Central memory CD8-positive, alpha-beta T cell (primary cell): ENCODE data around the gene STAT5B.
"Not testable (repeated sequence)": the region's sequence is repeated elsewhere in the genome, so short reads cannot be mapped to it uniquely, and the experiment has no call there.

Experiments
- ATAC-seq: fragments of 150-1000 bp; cut with Tn5 transposase; replicated peaks from 2 replicates; pipeline ENCODE4 v1.10.0; 2022; ENCODE audit warnings: mild to moderate bottlenecking, moderate FRiP score, moderate number of reproducible peaks; ENCODE audit not compliant: poor library complexity, severe bottlenecking; ENCODE audit errors: extremely low read depth
- DNase-seq, 2 donors: peaks; one replicate each; pipeline ENCODE4 v3.0.0; 2021; ENCODE audit warnings: low spot score in 2 of 2
- H3K27ac Mint-ChIP-seq: one replicate; pipeline ENCODE4 v1.8.0; 2022; ENCODE audit warnings: low read depth, mild to moderate bottlenecking, moderate library complexity, mixed read lengths
- H3K27me3 Mint-ChIP-seq: one replicate; pipeline ENCODE4 v1.8.0; 2022; ENCODE audit warnings: mixed read lengths
- H3K36me3 Mint-ChIP-seq: one replicate; pipeline ENCODE4 v1.8.0; 2022; ENCODE audit warnings: mild to moderate bottlenecking, moderate library complexity, mixed read lengths; ENCODE audit not compliant: insufficient read depth
- H3K4me1 Mint-ChIP-seq: one replicate; pipeline ENCODE4 v1.8.0; 2022; ENCODE audit warnings: mixed read lengths
- H3K4me3 Mint-ChIP-seq: one replicate; pipeline ENCODE4 v1.8.0; 2022; ENCODE audit warnings: mild to moderate bottlenecking, moderate library complexity, mixed read lengths
- H3K9me3 Mint-ChIP-seq: one replicate; pipeline ENCODE4 v1.8.0; 2022; ENCODE audit warnings: mixed read lengths

Gene STAT5B

GRCh38 chr17:42276359-42276608, at the start of gene STAT5B:
Gene STAT5B, minus strand, starts transcription at chr17:42276391. Its CDS starts 44,264 bp downstream, at chr17:42232127.
- Mint-ChIP-seq H3K36me3 (peaks cover 43% of the 10 kb centered on the region), H3K27ac (peak within 1 kb of the TSS; percentile 98), H3K4me3 (peak within 1 kb of the TSS; percentile 89), H3K9me3 (no peaks in the 10 kb centered on the region), H3K27me3 (no peaks in the 10 kb centered on the region), H3K4me1 (peaks cover 49% of the 10 kb centered on the region)
- peak; percentile 48 for ATAC-seq
- peak; percentile 47 to 57 for DNase-seq

GRCh38 chr17:42325026-42325425, 48.8 kb upstream of the STAT5B start:
- Mint-ChIP-seq H3K9me3 (no peaks in the 10 kb centered on the region), H3K4me3 (no peak overlapping the region), H3K4me1 (peaks cover 17% of the 10 kb centered on the region), H3K36me3 (peaks cover 60% of the 10 kb centered on the region), H3K27me3 (no peaks in the 10 kb centered on the region), H3K27ac (no peak overlapping the region)
- DNase-seq = no peak
- ATAC-seq = no peak

- ATAC-seq (no peak), DNase-seq (no peak)
- Mint-ChIP-seq H3K9me3 (no peaks in the 10 kb centered on the region), H3K4me3 (no peak overlapping the region), H3K27ac (no peak overlapping the region), H3K36me3 (peaks cover 57% of the 10 kb centered on the region), H3K4me1 (peaks cover 23% of the 10 kb centered on the region), H3K27me3 (no peaks in the 10 kb centered on the region)
Observed at GRCh38 chr17:42323268-42323773, 47.1 kb upstream of the STAT5B start.

GRCh38 chr17:42322382-42323267, 46.4 kb upstream of the STAT5B start:
- DNase-seq = peak; percentile 91 to 96
- ATAC-seq = peak; percentile 98
- peaks cover 60% of the 10 kb centered on the region for H3K36me3 Mint-ChIP-seq
- H3K4me1 Mint-ChIP-seq = peaks cover 23% of the 10 kb centered on the region
- no peak overlapping the region for H3K4me3 Mint-ChIP-seq
- H3K27me3 Mint-ChIP-seq = no peaks in the 10 kb centered on the region
- peak overlapping the region; percentile 38 for H3K27ac Mint-ChIP-seq
- H3K9me3 Mint-ChIP-seq = no peaks in the 10 kb centered on the region

GRCh38 chr17:42321555-42321954, 45.4 kb upstream of the STAT5B start:
- peaks cover 61% of the 10 kb centered on the region for H3K36me3 Mint-ChIP-seq
- H3K27ac Mint-ChIP-seq = peak overlapping the region; percentile 38
- DNase-seq (no peak), ATAC-seq (no peak)
- no peak overlapping the region for H3K4me3 Mint-ChIP-seq
- no peaks in the 10 kb centered on the region for H3K9me3 Mint-ChIP-seq
- H3K4me1 Mint-ChIP-seq = peaks cover 23% of the 10 kb centered on the region
- H3K27me3 Mint-ChIP-seq = no peaks in the 10 kb centered on the region

- H3K9me3 Mint-ChIP-seq = not testable (repeated sequence)
- Mint-ChIP-seq H3K4me1 (peaks cover 36% of the 10 kb centered on the region), H3K36me3 (peaks cover 49% of the 10 kb centered on the region)
Observed at GRCh38 chr17:42317967-42318366, 41.8 kb upstream of the STAT5B start.

GRCh38 chr17:42317266-42317845, 41.2 kb upstream of the STAT5B start:
- H3K36me3 Mint-ChIP-seq = peaks cover 46% of the 10 kb centered on the region
- H3K4me3 Mint-ChIP-seq = no peak overlapping the region
- peaks cover 38% of the 10 kb centered on the region for H3K4me1 Mint-ChIP-seq
- H3K9me3 Mint-ChIP-seq = no peaks in the 10 kb centered on the region
- no peaks in the 10 kb centered on the region for H3K27me3 Mint-ChIP-seq
- no peak overlapping the region for H3K27ac Mint-ChIP-seq
- no peak for ATAC-seq
- DNase-seq = no peak

More at GRCh38 chr17:42317967-42318366, 41.8 kb upstream of the STAT5B start:
- not testable (repeated sequence) for H3K4me3 Mint-ChIP-seq, H3K27ac Mint-ChIP-seq, ATAC-seq, H3K27me3 Mint-ChIP-seq, DNase-seq

- peaks cover 46% of the 10 kb centered on the region for H3K36me3 Mint-ChIP-seq
Observed at GRCh38 chr17:42316755-42317154, 40.6 kb upstream of the STAT5B start.

GRCh38 chr17:42315402-42316156, 39.4 kb upstream of the STAT5B start:
- Mint-ChIP-seq H3K27ac (peak overlapping the region; percentile 55), H3K9me3 (no peaks in the 10 kb centered on the region), H3K36me3 (peaks cover 50% of the 10 kb centered on the region), H3K4me1 (peaks cover 46% of the 10 kb centered on the region), H3K4me3 (peak overlapping the region; percentile 17), H3K27me3 (no peaks in the 10 kb centered on the region)
- DNase-seq = no peak
- ATAC-seq = no peak

More at GRCh38 chr17:42316755-42317154, 40.6 kb upstream of the STAT5B start:
- Mint-ChIP-seq H3K27me3 (no peaks in the 10 kb centered on the region), H3K27ac (no peak overlapping the region), H3K4me3 (no peak overlapping the region), H3K4me1 (peaks cover 39% of the 10 kb centered on the region), H3K9me3 (no peaks in the 10 kb centered on the region)
- ATAC-seq (no peak), DNase-seq (no peak)

- Mint-ChIP-seq H3K27ac (peak overlapping the region; percentile 62), H3K4me3 (no peak overlapping the region), H3K36me3 (peaks cover 47% of the 10 kb centered on the region), H3K4me1 (peaks cover 43% of the 10 kb centered on the region), H3K9me3 (no peaks in the 10 kb centered on the region), H3K27me3 (no peaks in the 10 kb centered on the region)
- DNase-seq (no peak), ATAC-seq (no peak)
Observed at GRCh38 chr17:42313773-42314566, 37.8 kb upstream of the STAT5B start.

GRCh38 chr17:42313389-42313772, 37.2 kb upstream of the STAT5B start:
- ATAC-seq = no peak
- H3K27me3 Mint-ChIP-seq = no peaks in the 10 kb centered on the region
- H3K27ac Mint-ChIP-seq = peak overlapping the region; percentile 62
- DNase-seq = no peak
- no peak overlapping the region for H3K4me3 Mint-ChIP-seq
- H3K4me1 Mint-ChIP-seq = peaks cover 43% of the 10 kb centered on the region
- no peaks in the 10 kb centered on the region for H3K9me3 Mint-ChIP-seq
- H3K36me3 Mint-ChIP-seq = peaks cover 46% of the 10 kb centered on the region
